ENCODE data around the gene GABPB1.

GABPB1 gene

GRCh38 chr15:50277370-50277769 lies 77.6 kb downstream of the GABPB1 start:
- no peak for DNase-seq (ENCODE audit: low spot score)

DNA sequence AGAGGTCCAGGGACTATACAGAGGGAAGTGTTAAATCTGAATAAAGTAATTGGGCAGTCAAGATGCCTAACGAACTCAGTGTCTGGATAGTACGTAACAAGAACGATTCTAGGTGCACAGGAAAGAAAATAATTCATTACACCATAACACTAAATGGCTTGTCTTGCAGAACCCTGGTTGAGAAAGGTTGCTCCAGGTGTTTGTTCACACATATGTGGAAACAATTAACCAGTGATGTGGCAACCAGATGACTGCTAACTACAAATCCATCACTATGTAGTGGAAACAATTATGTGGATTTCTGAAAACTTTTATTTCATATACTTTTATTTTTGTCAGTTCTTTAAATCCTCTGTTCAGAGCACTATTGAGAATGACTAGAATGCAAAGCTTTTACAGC lies 79.1 kb downstream of the GABPB1 start:
- no peak for DNase-seq (ENCODE audit: low spot score)

GRCh38 chr15:50275091-50275490 lies 79.9 kb downstream of the GABPB1 start:
- no peak for DNase-seq (ENCODE audit: low spot score)

- DNase-seq (ENCODE audit: low spot score): no peak
Observed at GRCh38 chr15:50267577-50267976, 87.4 kb downstream of the GABPB1 start.

DNA sequence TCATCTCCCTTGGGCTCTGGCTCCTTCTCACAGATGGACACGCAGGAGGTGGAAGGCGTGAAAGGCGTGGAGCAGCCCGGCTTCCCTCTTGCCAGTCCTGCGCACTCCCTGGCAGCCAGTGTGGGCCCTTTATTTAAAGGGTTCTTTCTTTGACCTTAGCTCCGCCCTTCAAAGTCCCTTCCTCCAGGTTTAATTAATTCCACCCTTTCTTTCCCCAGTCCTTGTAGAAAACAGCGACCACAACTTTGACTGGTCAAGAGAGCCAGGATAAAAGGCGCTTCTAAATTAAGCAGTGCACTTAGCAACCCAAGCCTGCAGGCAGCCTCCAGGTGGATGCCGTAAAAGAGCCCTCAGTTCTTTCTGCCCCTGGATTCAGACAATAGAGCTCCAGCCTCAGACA lies 89.4 kb downstream of the GABPB1 start, which contains the start of gene HDC:
Gene HDC, minus strand, starts transcription at position 107 of the 400 bp plus-strand sequence. Its CDS starts 103 bp downstream, at position 4.
- DNase-seq (ENCODE audit: low spot score): no peak

DNA sequence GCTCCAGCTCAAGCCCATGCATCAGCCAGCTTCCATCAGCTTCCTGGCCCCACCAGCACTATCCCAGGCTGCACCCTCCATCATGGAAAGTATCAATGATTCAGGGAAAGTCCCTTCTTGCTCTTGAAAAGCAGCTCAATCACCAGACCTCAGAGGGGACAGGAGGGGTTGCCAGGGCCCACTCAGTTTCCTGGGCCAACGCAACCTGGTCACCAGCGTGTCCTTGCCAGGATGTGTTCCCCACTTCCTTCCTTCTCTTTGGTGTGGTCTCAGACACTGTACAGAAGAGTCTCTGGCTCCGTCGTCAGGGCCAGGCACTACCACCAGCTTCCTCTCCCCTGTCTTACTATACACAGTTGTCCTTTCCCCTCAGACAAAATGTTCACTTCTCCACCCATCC lies 92.5 kb downstream of the GABPB1 start:
- no peak for DNase-seq (ENCODE audit: low spot score)

- no peak for DNase-seq (ENCODE audit: low spot score)
Observed at GRCh38 chr15:50261981-50262380, 93.0 kb downstream of the GABPB1 start.

DNA sequence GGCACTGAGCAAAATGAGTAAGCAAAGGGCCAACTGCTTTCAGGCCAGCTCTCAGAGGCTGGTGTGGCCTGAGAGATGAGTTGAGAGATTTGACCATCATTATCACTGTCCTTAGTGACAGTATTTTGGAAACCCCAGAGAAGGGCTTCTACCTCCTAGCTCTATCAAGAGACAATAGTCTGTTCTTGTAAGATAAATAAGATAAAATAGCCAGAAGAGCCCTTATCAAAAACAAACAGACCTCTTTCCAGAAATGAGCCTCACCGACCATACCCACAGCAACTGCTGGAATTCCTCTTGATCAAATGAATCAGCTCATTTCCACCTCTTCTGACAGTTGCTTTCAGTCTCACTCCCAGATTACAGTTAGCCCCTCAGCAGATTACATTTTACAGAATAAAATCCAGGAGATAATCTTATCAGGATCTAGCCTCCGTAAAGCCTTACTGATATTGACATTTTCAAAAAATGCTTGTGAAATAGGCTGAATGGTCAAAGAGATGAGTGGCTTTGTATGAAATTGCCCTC lies 94.0 kb downstream of the GABPB1 start:
- no peak for DNase-seq (ENCODE audit: low spot score)

DNA sequence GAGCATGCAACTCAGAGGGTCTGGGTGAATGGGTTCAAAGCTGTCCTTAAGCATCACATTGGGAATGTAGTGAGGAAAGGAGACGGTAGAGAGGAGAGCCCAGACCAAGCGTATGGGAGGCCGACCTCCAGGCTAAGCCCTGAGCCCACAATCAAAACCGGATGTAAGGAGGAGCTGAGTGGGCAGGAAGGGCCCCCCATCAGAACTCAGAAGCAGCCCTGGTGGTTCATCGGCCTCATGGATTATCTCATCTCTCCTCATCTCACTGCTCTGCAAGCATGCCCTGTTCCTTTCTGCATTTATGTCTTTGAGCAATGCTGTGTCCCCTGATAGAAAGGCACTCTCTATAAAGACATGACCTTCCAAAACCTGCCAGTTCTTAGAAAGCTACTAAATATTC lies 95.7 kb downstream of the GABPB1 start:
- no peak for DNase-seq (ENCODE audit: low spot score)

DNA sequence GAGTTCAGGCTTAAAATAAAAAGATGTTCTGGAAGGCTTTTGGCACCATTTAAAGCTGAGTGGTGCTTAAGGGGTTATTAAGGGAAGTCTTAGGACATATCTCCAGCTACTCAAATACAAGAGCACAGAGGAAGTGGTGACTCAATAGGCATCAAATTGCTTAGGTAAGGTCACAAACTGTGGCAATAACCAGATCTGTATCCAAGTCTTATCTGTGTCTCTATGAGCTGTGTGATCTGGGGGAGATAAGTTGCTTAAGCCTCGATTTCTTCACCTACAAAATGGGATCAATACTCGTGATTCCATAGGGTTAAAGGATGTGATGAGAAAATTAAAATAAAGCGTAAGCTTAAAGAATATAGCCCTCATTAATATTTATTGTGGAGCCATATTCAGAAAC lies 97.1 kb downstream of the GABPB1 start:
- no peak for DNase-seq (ENCODE audit: low spot score)

DNA sequence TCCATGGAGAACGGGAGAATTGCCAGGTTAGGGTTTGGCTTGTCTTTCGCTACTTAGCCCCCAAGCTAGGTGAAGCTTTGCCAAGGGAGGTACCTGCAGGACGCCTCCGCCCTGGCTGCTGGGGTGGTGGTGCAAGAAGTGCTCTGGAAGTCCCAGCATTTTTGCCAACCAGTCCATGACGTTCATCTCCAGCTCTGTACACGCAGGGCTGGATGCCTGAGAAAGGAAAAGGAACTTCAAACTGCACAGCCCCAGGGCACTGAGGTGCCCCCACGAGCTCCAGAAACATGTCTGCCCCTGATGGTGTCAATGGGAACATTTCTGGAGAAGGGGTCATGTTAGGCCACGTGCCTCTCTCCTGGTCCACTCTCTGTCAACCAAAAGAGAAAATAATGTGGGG lies 97.7 kb downstream of the GABPB1 start:
- no peak for DNase-seq (ENCODE audit: low spot score)

- DNase-seq (ENCODE audit: low spot score): no peak
Observed at GRCh38 chr15:50256188-50257041, 98.6 kb downstream of the GABPB1 start.

- no peak for DNase-seq (ENCODE audit: low spot score)
Observed at GRCh38 chr15:50252556-50252955, 102.4 kb downstream of the GABPB1 start.

DNA sequence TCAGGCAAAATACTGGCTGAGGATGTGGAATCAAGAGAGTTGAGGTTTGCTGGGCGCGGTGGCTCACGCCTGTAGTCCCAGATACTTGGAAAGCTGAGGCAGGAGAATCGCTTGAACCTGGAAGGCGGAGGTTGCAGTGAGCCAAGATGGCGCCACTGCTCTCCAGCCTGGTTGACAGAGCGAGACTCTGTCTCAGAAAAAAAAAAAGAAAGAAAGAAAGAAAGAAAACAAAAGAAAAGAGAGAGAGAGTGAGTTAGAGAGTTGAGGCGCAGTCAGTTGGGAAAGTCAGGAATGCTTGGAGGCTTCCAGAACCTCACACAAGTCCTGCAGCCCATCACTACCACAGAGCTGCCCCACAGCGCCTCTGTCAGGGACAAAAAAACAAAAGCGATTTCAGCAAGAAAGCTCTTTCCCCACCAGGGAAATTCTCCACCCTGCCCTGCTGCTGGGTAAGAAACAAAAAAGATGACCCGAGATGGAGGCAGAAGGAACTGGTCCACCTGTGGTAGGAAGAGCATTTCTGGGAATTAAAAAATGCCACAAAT lies 103.3 kb downstream of the GABPB1 start:
- no peak for DNase-seq (ENCODE audit: low spot score)

DNA sequence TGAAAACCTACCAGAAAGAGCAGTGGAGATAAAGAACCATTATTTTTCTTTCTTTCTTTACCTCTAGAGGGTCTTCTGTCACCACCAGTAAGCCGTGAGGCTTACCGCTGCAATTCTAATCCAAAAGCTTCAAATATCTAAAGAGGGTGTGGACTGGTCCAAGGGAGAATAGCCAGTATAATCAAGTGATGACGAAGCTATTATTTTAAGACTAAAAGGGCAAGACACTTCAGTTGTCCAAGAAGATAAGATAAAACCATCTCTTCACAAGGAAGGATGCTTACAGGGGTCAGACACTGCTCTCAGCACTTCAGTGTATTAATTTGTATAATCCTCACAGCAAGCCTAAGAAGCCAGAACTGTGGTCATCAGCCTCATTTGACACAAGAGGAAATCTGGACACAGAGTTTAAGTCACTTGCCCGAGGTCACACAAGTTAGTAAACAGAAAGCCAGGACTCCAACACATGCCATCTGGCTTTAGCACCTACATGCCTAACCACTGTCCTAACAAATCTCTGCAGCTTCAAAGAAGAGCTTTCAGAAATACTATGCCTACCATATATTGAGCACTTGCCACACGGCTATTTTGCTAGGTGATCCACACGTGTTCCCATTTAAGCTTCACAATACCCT lies 104.1 kb downstream of the GABPB1 start:
- DNase-seq (ENCODE audit: low spot score): no peak

GRCh38 chr15:50249704-50250103 lies 105.3 kb downstream of the GABPB1 start:
- DNase-seq (ENCODE audit: low spot score): no peak

DNA sequence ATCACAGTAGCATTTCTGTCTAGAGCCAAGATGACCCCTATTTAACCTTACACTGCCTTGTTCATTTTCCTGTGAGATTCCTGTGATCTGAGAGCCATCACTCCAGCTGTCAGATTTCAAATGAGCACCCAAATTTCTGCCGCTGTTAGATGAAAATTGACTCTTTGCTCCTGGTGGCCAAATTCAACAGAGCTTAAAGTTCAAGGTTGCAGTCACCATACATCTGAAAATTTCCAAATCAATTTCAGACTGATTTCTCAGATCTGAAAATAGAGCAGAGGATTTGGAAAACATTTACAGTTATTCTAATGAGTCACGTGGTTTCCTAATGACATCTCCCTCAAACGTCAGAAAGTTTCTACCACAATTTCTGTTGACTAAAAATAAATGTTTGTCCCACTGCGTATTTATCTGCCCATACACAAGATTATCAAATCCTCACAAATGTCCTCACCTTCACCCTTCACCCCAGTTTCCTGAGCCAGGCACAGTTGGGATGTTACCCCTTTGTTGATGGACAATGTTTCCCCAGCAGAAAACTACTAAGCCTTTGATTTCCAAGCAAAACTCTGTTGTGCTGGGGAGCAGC lies 105.9 kb downstream of the GABPB1 start:
- no peak for DNase-seq (ENCODE audit: low spot score)

DNA sequence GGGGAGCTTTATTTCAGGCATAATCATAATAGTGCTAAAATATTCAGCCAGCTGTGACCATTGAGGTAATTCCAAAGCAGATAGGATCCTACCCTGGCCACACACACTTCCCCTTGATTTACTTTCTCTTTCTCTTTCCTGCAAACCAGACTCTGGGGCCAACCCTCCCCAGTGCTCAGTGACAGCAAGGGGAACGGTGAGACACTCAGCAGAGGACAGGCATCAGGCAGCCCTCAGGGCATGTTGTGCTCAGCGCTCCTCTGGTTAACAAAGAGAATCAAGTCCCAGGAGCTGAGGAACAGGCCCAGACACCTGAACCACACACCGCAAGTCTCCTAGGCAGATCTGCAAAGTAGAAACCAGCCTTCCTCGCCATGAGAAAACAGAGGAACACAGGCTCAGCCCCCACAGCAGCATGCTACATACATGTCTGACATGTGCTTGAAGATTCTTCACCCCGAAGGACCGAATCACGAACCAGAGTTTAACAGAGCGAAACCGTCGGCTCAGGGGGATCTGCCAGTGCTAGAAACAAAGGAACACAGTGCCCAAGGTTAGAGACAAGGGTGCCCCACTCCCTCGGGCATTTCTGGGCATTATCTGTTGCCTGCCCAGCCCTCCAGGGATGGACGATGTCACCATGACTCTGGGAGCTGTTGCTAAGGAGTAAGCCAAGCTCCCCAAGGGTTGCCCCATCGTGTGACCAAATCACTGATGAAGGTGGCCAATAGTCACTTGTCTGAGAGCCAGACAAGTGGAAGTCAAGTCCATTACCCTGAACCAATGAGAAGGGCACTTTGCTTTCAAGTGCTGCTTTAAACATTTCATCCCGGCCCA lies 107.0 kb downstream of the GABPB1 start:
- DNase-seq (ENCODE audit: low spot score): peak; percentile 24

DNA sequence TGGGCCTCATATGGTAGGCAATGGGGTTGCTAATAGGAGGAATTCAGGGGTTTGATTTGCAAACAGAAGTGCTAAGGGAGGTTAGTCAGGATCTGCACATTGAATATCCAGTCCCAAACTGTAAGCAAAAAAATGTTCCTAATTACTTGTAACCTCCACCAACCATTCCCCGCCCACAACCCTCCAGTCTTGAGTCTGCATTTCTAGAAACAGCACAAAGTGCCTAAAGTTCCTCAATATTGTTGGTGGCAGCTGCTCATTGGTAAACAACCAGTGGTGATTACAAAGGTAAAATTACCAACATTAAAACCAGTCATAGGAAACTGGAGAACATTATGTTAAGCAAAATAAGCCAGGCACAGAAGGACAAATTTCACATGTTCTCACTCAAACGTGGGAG lies 108.4 kb downstream of the GABPB1 start:
- DNase-seq (ENCODE audit: low spot score): no peak

- DNase-seq (ENCODE audit: low spot score): no peak
Observed at GRCh38 chr15:50244959-50245624, 109.9 kb downstream of the GABPB1 start.

DNA sequence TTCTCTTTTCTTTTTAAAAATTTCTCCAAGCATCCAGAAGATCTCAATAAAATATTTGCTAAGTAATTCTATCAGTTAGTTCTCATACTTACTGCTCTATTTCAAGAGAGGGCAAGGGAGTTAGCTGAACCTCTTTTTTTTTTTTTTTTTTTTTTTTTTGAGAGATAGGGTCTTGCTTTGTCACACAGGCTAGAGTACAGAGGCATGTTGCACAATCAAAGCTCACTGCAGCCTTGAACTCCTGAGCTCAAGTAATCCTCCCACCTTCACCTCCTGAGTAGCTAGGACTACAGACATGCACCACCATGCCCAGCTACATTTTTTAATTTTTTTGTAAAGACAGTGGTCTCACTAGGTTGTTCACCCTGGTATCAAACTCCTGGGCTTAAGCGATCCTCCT lies 110.8 kb downstream of the GABPB1 start:
- DNase-seq (ENCODE audit: low spot score): no peak
